CD4-positive, alpha-beta T cell (primary cell): ENCODE measurements around the gene CDK9. TPM values are rescaled to one million over a fixed set of nuclear protein-coding genes. Genes with fewer than 3 reads are reported as not detected.
A peak's percentile ranks its signal among the peaks of the same experiment; 100 is the strongest.
"Not testable (repeated sequence)": the region's sequence is repeated elsewhere in the genome, so short reads cannot be mapped to it uniquely, and the experiment has no call there.

ENCODE experiments used
- ATAC-seq: fragments of 200-7000 bp; cut with Tn5 transposase; one replicate; pipeline ENCODE4 v1.10.0; 2022; ENCODE audit warnings: mild to moderate bottlenecking; ENCODE audit not compliant: poor library complexity
- CTCF ChIA-PET: fragments of 350-600 bp; sonication (Branson Sonifier 250); formaldehyde crosslinking; loops from one replicate; lab custom pipeline; 2021; ENCODE audit warnings: antibody characterized with exemption, inconsistent platforms; lab: Charles Lee
- POLR2A ChIA-PET: fragments of 350-600 bp; sonication (Branson Sonifier 250); formaldehyde crosslinking; loops from one replicate; lab custom pipeline; 2021; ENCODE audit warnings: antibody characterized with exemption, inconsistent platforms; lab: Charles Lee
- DNase-seq, 14 experiments: peaks; one replicate each; pipeline ENCODE4 v3.0.0-alpha.2; 2013 to 2020; ENCODE audit warnings: mixed read lengths in 2 of 14
- H3K27ac ChIP-seq, 2 donors: one replicate each; pipeline versions ENCODE4 v1.5.1 to v1.7.0; 2013; ENCODE audit warnings: low read length in 2 of 2, low read depth in 1 of 2, mild to moderate bottlenecking in 1 of 2
- H3K27me3 ChIP-seq, 2 experiments: 1 replicate in 1 of 2; 2 replicates in 1 of 2; pipeline versions ENCODE4 v1.6.1 to v1.7.0; 2013; ENCODE audit warnings: low read length in 2 of 2, control low read depth in 1 of 2, mild to moderate bottlenecking in 1 of 2, moderate library complexity in 1 of 2; ENCODE audit not compliant: insufficient read depth in 2 of 2, control insufficient read depth in 1 of 2
- H3K36me3 ChIP-seq: one replicate; pipeline ENCODE4 v1.6.1; 2013; ENCODE audit warnings: low read length, control low read depth; ENCODE audit not compliant: insufficient read depth
- H3K4me1 ChIP-seq: one replicate; pipeline ENCODE4 v1.6.1; 2013; ENCODE audit warnings: low read length, control low read depth; ENCODE audit not compliant: insufficient read depth
- H3K4me3 ChIP-seq: one replicate; pipeline ENCODE4 v1.5.1; 2013; ENCODE audit warnings: mild to moderate bottlenecking, low read length, moderate library complexity
- H3K9me3 ChIP-seq, 2 experiments: 1 replicate in 1 of 2; 2 replicates in 1 of 2; pipeline versions ENCODE4 v1.6.1 to v1.7.0; 2013; ENCODE audit warnings: low read length in 2 of 2, mild to moderate bottlenecking in 2 of 2, control low read depth in 1 of 2, moderate library complexity in 1 of 2; ENCODE audit not compliant: control insufficient read depth in 1 of 2, insufficient read depth in 1 of 2
- H3K27ac Mint-ChIP-seq: one replicate; pipeline ENCODE4 v1.8.0; 2020; ENCODE audit warnings: mixed read lengths
- H3K27me3 Mint-ChIP-seq: one replicate; pipeline ENCODE4 v1.8.0; 2021; ENCODE audit warnings: mixed read lengths
- H3K36me3 Mint-ChIP-seq: one replicate; pipeline ENCODE4 v1.8.0; 2021; ENCODE audit warnings: low read depth, mixed read lengths
- H3K4me1 Mint-ChIP-seq: one replicate; pipeline ENCODE4 v1.8.0; 2021; ENCODE audit warnings: low read depth, mixed read lengths
- H3K4me3 Mint-ChIP-seq: one replicate; pipeline ENCODE4 v1.8.0; 2020; ENCODE audit warnings: mild to moderate bottlenecking, mixed read lengths
- H3K9me3 Mint-ChIP-seq: one replicate; pipeline ENCODE4 v1.8.0; 2020; ENCODE audit warnings: mixed read lengths
- CTCF ChIP-seq: fragments of 200-600 bp; IDR thresholded peaks from one replicate; pipeline ENCODE4 v1.8.0; 2022; ENCODE audit warnings: antibody characterized with exemption, mild to moderate bottlenecking
- intact Hi-C, 2 experiments: fragments of 100-400 bp; cut with DNase I in 1 of 2; cut with micrococcal nuclease in 1 of 2; formaldehyde crosslinking; loops; one replicate each; pipeline versions ENCODE4 v1.15.1 to v1.9.0; 2023 to 2025; cut with DNase I, micrococcal nuclease
- total RNA-seq, 174 experiments: library from RNA in 2 of 174; stranded (reverse) in 2 of 174; gene quantifications; one replicate each; pipeline ENCODE4 v1.2.3 and lab custom pipeline; 2021 to 2026

The CDK9 gene
- total RNA-seq, 2 experiments from 2014 or later = 117 to 121 TPM

GRCh38 chr9:127832248-127832647 lies 46.4 kb downstream of the CDK9 start:
- DNase-seq (peak in 1 of 14 experiments; percentile 50), ATAC-seq (peak; percentile 64)
- no peaks in the 10 kb centered on the region for H3K9me3 ChIP-seq
- no peak for TF ChIP-seq CTCF
- H3K4me1 ChIP-seq = peaks cover 10% of the 10 kb centered on the region
- Mint-ChIP-seq H3K4me3 (no peak overlapping the region), H3K9me3 (no peaks in the 10 kb centered on the region), H3K27ac (no peak overlapping the region), H3K27me3 (no peaks in the 10 kb centered on the region), H3K36me3 (no peaks in the 10 kb centered on the region), H3K4me1 (peaks cover 5% of the 10 kb centered on the region)
- H3K27me3 ChIP-seq = no peaks in the 10 kb centered on the region
- POLR2A ChIA-PET = interaction anchor here (0.7 kb wide), 1 partner anchor 28 kb away, joined by 3 read pairs; no protein-coding TSS in a partner anchor
- H3K4me3 ChIP-seq = no peak overlapping the region
- H3K36me3 ChIP-seq = no peaks in the 10 kb centered on the region
- no peak overlapping the region for H3K27ac ChIP-seq
- intact Hi-C loops = no loop called here
- CTCF ChIA-PET = interaction anchor here (0.7 to 2.1 kb wide), 3 partner anchors 23 to 38 kb away, joined by 3 to 6 read pairs (median 3); no protein-coding TSS in a partner anchor

DNA sequence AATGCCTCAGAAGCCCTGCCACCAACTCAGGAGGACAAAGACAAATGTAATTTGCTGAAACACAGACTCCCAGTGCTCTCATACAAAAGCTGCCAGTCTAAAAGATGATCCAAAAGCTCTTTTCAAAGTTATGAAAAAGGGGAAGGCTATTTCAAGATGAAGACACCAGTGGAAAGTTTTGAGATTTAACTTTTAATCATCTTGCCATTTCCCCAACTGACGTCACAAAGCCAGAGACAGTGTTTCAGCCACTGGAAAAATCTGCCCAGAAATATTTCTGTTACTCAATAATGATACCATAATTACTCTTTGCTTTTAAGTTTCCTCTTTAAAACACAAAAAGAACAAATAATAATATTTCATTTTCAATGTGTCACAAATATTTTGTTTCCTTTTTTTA lies 47.7 kb downstream of the CDK9 start:
- Mint-ChIP-seq H3K27ac (no peak overlapping the region), H3K36me3 (no peaks in the 10 kb centered on the region), H3K9me3 (no peaks in the 10 kb centered on the region), H3K27me3 (no peaks in the 10 kb centered on the region), H3K4me1 (peaks cover 5% of the 10 kb centered on the region), H3K4me3 (no peak overlapping the region)
- Histone ChIP-seq H3K4me1 (peaks cover 10% of the 10 kb centered on the region), H3K9me3 (no peaks in the 10 kb centered on the region), H3K36me3 (no peaks in the 10 kb centered on the region), H3K4me3 (no peak overlapping the region), H3K27ac (no peak overlapping the region), H3K27me3 (no peaks in the 10 kb centered on the region)
- intact Hi-C loops = no loop called here
- DNase-seq (peak in 2 of 14 experiments; percentile 54 to 58), ATAC-seq (no peak)
- POLR2A ChIA-PET = interaction anchor here (0.5 kb wide), 1 partner anchor 210 kb away, joined by 3 read pairs; no protein-coding TSS in a partner anchor
- no peak for TF ChIP-seq CTCF
- CTCF ChIA-PET = interaction anchor here (2.1 kb wide), 1 partner anchor 36 kb away, joined by 6 read pairs; no protein-coding TSS in a partner anchor

GRCh38 chr9:127835991-127836516 lies 50.2 kb downstream of the CDK9 start:
- ATAC-seq (no peak), DNase-seq (peak in 2 of 14 experiments; percentile 65 to 71)
- no peak overlapping the region for H3K4me3 Mint-ChIP-seq
- Histone ChIP-seq H3K9me3 (no peaks in the 10 kb centered on the region), H3K27ac (peak overlapping the region in 1 of 2 donors; percentile 24), H3K36me3 (peaks cover 6% of the 10 kb centered on the region), H3K4me1 (peaks cover 10% of the 10 kb centered on the region), H3K27me3 (no peaks in the 10 kb centered on the region), H3K4me3 (no peak overlapping the region)
- no peak for TF ChIP-seq CTCF
- ChIA-PET POLR2A (interaction anchor here (1.4 kb wide), 1 partner anchor 56 kb away, joined by 4 read pairs; no protein-coding TSS in a partner anchor), CTCF (no interaction called here)
- no peaks in the 10 kb centered on the region for H3K9me3 Mint-ChIP-seq
- no peak overlapping the region for H3K27ac Mint-ChIP-seq
- no peaks in the 10 kb centered on the region for H3K27me3 Mint-ChIP-seq
- H3K4me1 Mint-ChIP-seq = peaks cover 5% of the 10 kb centered on the region
- no peaks in the 10 kb centered on the region for H3K36me3 Mint-ChIP-seq
- intact Hi-C loops = no loop called here

- H3K4me1 Mint-ChIP-seq, H3K36me3 Mint-ChIP-seq, H3K9me3 ChIP-seq, DNase-seq, intact Hi-C loops, H3K4me3 Mint-ChIP-seq, H3K27me3 Mint-ChIP-seq, H3K27ac ChIP-seq, H3K4me3 ChIP-seq, H3K9me3 Mint-ChIP-seq, H3K4me1 ChIP-seq, H3K27ac Mint-ChIP-seq, H3K27me3 ChIP-seq, ATAC-seq: not testable (repeated sequence)
- CTCF ChIA-PET = interaction anchor here (1.0 kb wide), 1 partner anchor 33 kb away, joined by 3 read pairs; no protein-coding TSS in a partner anchor
- POLR2A ChIA-PET = interaction anchor here (1.4 kb wide), 1 partner anchor 55 kb away, joined by 4 read pairs; no protein-coding TSS in a partner anchor
- H3K36me3 ChIP-seq = peaks cover 10% of the 10 kb centered on the region
Observed at GRCh38 chr9:127836561-127836960, 50.7 kb downstream of the CDK9 start.
